ENCODE measurements around the gene BCAS1.

BCAS1 gene

DNA sequence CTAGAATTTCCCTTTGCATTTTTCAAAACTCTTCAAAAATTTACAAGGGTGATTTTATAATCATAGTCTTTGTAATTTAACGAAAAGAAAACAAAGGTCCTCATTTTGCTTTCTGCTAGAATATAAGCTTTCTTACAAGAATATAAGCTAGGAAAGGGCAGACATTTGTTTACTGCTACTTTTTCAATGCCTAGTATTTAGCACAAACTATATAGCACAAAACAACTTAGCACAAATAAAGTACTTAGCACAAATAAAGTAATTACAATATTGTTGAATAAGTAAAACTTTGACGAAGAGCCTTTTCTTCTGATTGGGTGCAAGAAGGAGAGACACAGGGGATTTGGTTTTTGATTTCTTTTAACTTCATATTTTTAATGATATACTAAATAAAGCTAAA lies 87.8 kb downstream of the BCAS1 start:
- TF ChIP-seq NFIC (IDR thresholded peaks at IDR 0.05) (no peak), EP300 (IDR thresholded peaks at IDR 0.05; ENCODE audit: borderline replicate concordance) (no peak), ZBTB7A (IDR thresholded peaks at IDR 0.05; ENCODE audit: low read depth) (no peak), EGR1 (IDR thresholded peaks at IDR 0.05) (no peak), CREB1 (IDR thresholded peaks at IDR 0.05; ENCODE audit: low read depth) (no peak), TAF1 (IDR thresholded peaks at IDR 0.05; ENCODE audit: low read depth) (no peak), RAD21 (IDR thresholded peaks at IDR 0.05; ENCODE audit: low read depth) (no peak), TCF12 (IDR thresholded peaks at IDR 0.05; ENCODE audit: low read depth) (no peak), FOXM1 (IDR thresholded peaks at IDR 0.05; ENCODE audit: borderline replicate concordance, low read depth) (no peak), TEAD4 (IDR thresholded peaks at IDR 0.05) (no peak), YY1 (IDR thresholded peaks at IDR 0.05; ENCODE audit: low read depth) (no peak)
- TF ChIP-seq, protein P1, sequence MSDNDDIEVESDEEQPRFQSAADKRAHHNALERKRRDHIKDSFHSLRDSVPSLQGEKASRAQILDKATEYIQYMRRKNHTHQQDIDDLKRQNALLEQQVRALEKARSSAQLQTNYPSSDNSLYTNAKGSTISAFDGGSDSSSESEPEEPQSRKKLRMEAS (IDR thresholded peaks at IDR 0.05) = no peak

DNA sequence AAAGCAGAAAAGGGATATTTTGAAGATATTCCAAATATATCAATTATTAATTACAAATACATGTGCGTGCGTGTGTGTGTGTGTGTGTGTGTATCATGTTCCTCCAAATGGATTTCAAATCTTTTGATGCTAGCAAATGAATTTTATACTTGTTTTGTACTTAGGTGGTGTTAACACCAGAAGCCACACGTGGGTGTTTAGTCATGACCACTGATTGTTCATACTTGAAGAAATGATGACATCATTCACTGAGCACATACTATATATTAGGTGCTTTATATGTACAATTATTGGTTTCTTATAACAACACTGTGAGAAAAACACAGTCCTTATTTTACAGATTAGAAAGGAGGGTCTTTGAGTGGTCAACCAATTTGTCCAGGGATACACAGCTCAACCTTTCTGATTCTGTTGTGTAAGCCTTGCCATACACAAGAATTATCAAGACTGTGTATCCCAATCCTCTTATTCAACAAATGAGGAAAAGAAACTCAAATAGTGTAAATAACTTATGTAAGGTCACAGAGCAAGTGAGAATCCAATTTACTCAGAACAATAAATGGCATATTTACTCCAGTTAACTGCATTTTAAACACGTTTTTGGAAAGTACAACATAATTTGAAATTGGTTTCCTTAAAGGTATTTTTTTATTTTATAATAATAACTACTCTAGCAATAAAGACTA lies 88.5 kb downstream of the BCAS1 start:
- no peak for TF ChIP-seq CREB1 (IDR thresholded peaks at IDR 0.05; ENCODE audit: low read depth)

DNA sequence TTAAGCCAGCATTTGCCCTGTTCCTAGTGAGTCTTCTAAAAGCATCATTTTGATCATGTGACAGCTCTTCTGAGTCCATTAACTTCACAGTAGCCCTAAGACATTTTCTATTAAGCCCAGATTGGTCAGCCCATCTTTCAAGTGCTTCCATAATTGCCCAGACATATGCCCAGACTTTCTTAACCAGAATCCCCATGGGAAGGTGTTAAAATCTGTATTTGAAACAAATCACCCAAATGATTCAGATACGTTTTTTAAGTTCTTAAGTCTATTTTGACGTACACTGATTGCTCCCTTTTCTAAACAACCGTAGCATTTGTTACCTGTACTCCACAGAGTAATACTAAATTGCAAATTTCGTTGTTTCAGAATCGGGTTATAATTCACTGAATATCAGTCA lies 89.3 kb downstream of the BCAS1 start:
- TF ChIP-seq, protein P1 (IDR thresholded peaks at IDR 0.05) = no peak
- TF ChIP-seq, protein P2, sequence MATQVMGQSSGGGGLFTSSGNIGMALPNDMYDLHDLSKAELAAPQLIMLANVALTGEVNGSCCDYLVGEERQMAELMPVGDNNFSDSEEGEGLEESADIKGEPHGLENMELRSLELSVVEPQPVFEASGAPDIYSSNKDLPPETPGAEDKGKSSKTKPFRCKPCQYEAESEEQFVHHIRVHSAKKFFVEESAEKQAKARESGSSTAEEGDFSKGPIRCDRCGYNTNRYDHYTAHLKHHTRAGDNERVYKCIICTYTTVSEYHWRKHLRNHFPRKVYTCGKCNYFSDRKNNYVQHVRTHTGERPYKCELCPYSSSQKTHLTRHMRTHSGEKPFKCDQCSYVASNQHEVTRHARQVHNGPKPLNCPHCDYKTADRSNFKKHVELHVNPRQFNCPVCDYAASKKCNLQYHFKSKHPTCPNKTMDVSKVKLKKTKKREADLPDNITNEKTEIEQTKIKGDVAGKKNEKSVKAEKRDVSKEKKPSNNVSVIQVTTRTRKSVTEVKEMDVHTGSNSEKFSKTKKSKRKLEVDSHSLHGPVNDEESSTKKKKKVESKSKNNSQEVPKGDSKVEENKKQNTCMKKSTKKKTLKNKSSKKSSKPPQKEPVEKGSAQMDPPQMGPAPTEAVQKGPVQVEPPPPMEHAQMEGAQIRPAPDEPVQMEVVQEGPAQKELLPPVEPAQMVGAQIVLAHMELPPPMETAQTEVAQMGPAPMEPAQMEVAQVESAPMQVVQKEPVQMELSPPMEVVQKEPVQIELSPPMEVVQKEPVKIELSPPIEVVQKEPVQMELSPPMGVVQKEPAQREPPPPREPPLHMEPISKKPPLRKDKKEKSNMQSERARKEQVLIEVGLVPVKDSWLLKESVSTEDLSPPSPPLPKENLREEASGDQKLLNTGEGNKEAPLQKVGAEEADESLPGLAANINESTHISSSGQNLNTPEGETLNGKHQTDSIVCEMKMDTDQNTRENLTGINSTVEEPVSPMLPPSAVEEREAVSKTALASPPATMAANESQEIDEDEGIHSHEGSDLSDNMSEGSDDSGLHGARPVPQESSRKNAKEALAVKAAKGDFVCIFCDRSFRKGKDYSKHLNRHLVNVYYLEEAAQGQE (IDR thresholded peaks at IDR 0.05; ENCODE audit: low read depth) = no peak
- TF ChIP-seq TCF12 (IDR thresholded peaks at IDR 0.05; ENCODE audit: low read depth) (no peak), YY1 (IDR thresholded peaks at IDR 0.05; ENCODE audit: low read depth) (no peak), EP300 (IDR thresholded peaks at IDR 0.05; ENCODE audit: borderline replicate concordance) (no peak), TEAD4 (IDR thresholded peaks at IDR 0.05) (no peak), CEBPB (IDR thresholded peaks at IDR 0.05) (no peak), RAD21 (IDR thresholded peaks at IDR 0.05; ENCODE audit: low read depth) (no peak), TAF1 (IDR thresholded peaks at IDR 0.05; ENCODE audit: low read depth) (no peak), NFIC (IDR thresholded peaks at IDR 0.05) (no peak), ZBTB7A (IDR thresholded peaks at IDR 0.05; ENCODE audit: low read depth) (no peak), CREB1 (IDR thresholded peaks at IDR 0.05; ENCODE audit: low read depth) (no peak), EGR1 (IDR thresholded peaks at IDR 0.05) (no peak), FOXM1 (IDR thresholded peaks at IDR 0.05; ENCODE audit: borderline replicate concordance, low read depth) (no peak)
- TF ChIP-seq, protein P3, sequence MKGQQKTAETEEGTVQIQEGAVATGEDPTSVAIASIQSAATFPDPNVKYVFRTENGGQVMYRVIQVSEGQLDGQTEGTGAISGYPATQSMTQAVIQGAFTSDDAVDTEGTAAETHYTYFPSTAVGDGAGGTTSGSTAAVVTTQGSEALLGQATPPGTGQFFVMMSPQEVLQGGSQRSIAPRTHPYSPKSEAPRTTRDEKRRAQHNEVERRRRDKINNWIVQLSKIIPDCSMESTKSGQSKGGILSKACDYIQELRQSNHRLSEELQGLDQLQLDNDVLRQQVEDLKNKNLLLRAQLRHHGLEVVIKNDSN (IDR thresholded peaks at IDR 0.05) = no peak

DNA sequence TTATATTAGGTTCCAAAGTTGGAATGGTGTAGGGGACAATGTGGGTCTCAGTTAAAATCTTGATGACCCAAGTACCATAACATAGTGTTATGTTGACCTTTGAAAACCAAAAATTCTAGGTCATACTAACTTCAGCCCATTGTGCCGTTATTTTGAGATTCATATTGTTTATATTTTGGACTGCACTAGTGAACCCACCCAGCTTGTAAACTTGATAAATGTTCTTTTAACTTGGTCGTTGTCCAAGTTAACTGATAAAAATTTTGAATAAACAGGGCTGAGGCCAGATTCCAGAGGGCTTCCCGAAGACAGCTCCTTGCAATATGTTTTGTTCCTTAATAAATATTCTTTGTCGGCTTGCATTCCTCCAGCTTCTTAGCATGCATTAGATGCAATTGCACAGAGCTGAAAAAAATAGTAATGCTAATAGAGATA lies 90.3 kb downstream of the BCAS1 start:
- no peak for TF ChIP-seq TCF12 (IDR thresholded peaks at IDR 0.05; ENCODE audit: low read depth)
- no peak for TF ChIP-seq EP300 (IDR thresholded peaks at IDR 0.05; ENCODE audit: borderline replicate concordance)
- TF ChIP-seq CEBPB (IDR thresholded peaks at IDR 0.05) = no peak
- no peak for TF ChIP-seq TAF1 (IDR thresholded peaks at IDR 0.05; ENCODE audit: low read depth)
- no peak for TF ChIP-seq TEAD4 (IDR thresholded peaks at IDR 0.05)

DNA sequence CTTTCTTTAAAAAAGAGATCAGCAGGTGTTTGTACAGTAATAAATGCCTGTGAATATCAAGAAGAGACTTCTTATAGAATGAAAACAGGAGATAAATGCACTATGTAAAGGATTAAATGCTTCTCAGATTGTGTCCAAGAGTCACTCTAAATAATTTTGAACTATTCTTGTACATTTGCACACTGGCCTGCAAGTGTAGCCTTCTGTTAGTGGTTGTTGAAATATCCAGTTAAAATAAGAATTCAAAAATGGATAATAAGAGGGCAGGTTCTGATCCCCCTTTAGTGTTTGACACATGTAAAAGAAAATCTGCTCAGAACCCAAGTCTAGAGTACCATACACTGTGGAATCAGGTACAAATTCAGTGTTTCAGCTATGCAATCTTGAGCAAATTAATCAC lies 91.9 kb downstream of the BCAS1 start:
- no peak for TF ChIP-seq CREB1 (IDR thresholded peaks at IDR 0.05; ENCODE audit: low read depth)
- no peak for TF ChIP-seq CEBPB (IDR thresholded peaks at IDR 0.05)

DNA sequence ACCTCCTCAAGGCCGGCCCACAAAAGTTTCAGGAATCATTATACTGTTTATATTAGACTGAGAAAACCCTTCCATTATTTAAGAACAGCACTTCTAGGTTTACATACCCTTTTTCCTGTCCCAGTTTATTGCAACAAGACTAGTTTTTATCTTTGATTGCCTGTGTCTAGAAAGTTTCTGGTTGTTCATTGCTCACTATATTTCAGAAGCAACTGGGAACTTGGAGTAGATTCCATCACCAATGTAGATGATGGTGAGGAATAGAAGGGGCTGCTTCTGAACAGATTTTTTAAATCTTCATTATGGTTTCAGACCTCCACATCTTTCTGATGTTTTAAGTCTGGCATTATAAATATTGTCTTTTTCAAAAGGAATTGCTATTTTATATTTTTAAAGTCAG lies 93.0 kb downstream of the BCAS1 start:
- TF ChIP-seq RAD21 (IDR thresholded peaks at IDR 0.05; ENCODE audit: low read depth) (no peak), CREB1 (IDR thresholded peaks at IDR 0.05; ENCODE audit: low read depth) (no peak), FOXM1 (IDR thresholded peaks at IDR 0.05; ENCODE audit: borderline replicate concordance, low read depth) (no peak), TCF12 (IDR thresholded peaks at IDR 0.05; ENCODE audit: low read depth) (no peak), EGR1 (IDR thresholded peaks at IDR 0.05) (no peak), NFIC (IDR thresholded peaks at IDR 0.05) (no peak), YY1 (IDR thresholded peaks at IDR 0.05; ENCODE audit: low read depth) (no peak), TEAD4 (IDR thresholded peaks at IDR 0.05) (no peak), CEBPB (IDR thresholded peaks at IDR 0.05) (no peak), TAF1 (IDR thresholded peaks at IDR 0.05; ENCODE audit: low read depth) (no peak), ZBTB7A (IDR thresholded peaks at IDR 0.05; ENCODE audit: low read depth) (no peak), EP300 (IDR thresholded peaks at IDR 0.05; ENCODE audit: borderline replicate concordance) (no peak)
- TF ChIP-seq, protein P2 (IDR thresholded peaks at IDR 0.05; ENCODE audit: low read depth) = no peak
- TF ChIP-seq, protein P3 (IDR thresholded peaks at IDR 0.05) = no peak
- TF ChIP-seq, protein P1 (IDR thresholded peaks at IDR 0.05) = no peak
